Parietal lobe (tissue), 2 donors: ENCODE results near the gene UPK3BL1. TPM values are rescaled to one million over a fixed set of nuclear protein-coding genes. Genes with fewer than 3 reads are reported as not detected.

Experiments used
- small RNA-seq: library from RNA; depleted of rRNA; stranded (forward); fragments of <200 nt; gene quantifications from one replicate; pipeline ENCODE3, GENCODE V24; 2014; ENCODE audit warnings: low replicate concordance
- total RNA-seq: library from RNA; depleted of rRNA; stranded (reverse); fragments of >200 nt; gene quantifications from one replicate; pipeline ENCODE4 v1.2.3, GENCODE V29; 2014

Gene UPK3BL1
- 25.4 TPM for total RNA-seq

DNA sequence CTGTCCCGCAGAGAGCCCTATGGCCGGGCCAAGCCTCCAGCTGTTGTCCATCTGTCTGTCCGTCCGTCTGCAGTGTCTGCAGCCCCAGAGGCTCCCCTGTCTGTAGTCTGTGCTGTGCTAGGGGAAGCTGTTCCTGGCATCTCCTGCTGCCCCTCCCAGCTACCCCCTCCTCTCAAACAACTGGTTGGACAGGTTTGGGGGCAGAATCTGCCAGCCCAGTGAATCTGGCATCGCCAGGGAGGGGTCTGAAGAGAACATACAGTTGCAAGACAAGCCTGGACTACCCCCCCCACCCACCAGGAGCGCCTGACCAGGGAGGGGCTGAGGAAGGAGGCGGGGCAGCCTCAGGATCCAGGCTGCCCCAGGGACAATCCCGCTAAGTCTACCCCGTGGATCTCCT is at the start of gene UPK3BL1:
Gene UPK3BL1 (minus strand): TSS at position 101 of the 400 bp plus-strand sequence. CDS start 50 bp downstream, at position 51.

GRCh38 chr7:102671166-102671955 is 28.8 kb upstream of the UPK3BL1 start, which contains the start of gene POLR2J2:
TSS of gene POLR2J2 (minus strand) at chr7:102671663. CDS start at chr7:102671601, 62 bp downstream.

GRCh38 chr7:102649924-102650323 is 7.3 kb upstream of the UPK3BL1 start, which contains the start of gene SPDYE2B:
TSS of gene SPDYE2B (plus strand) at chr7:102650319. CDS start at chr7:102652349, 2,030 bp downstream.

GRCh38 chr7:102616507-102617125 is 26.0 kb downstream of the UPK3BL1 start, which contains the start of gene RASA4:
TSS of gene RASA4 (minus strand) at chr7:102616756. CDS start at chr7:102616689, 67 bp downstream.

Small RNA genes within 50 kb of the gene (small RNA-seq; reads per million reads assigned to genes)
- not detected for gene AC105052.3
- not detected for gene UPK3BL1

Other genes with a start within 250 kb of the UPK3BL1 start
- 24.4 TPM for gene PRKRIP1, start 246.4 kb downstream of the UPK3BL1 start, total RNA-seq
- gene ORAI2, start 209.2 kb downstream of the UPK3BL1 start, total RNA-seq = 27.5 TPM
- gene ALKBH4, start 177.9 kb downstream of the UPK3BL1 start, total RNA-seq = 16.3 TPM
- 45.4 TPM for gene LRWD1, start 177.8 kb downstream of the UPK3BL1 start, total RNA-seq
- 14.1 TPM for gene POLR2J, start 163.9 kb downstream of the UPK3BL1 start, total RNA-seq
- gene RASA4B, start 125.0 kb downstream of the UPK3BL1 start, total RNA-seq = 19.4 TPM
- 10.3 TPM for gene UPK3BL2, start 99.1 kb downstream of the UPK3BL1 start, total RNA-seq
- not detected for gene SPDYE2, start 91.6 kb downstream of the UPK3BL1 start, total RNA-seq
- 90.1 TPM for gene POLR2J3, start 70.2 kb downstream of the UPK3BL1 start, total RNA-seq
- gene RASA4, start 26.0 kb downstream of the UPK3BL1 start, total RNA-seq = 77.0 TPM
- gene SPDYE2B, start 7.5 kb upstream of the UPK3BL1 start, total RNA-seq = not detected
- 15.3 TPM for gene POLR2J2, start 28.9 kb upstream of the UPK3BL1 start, total RNA-seq
- 27.2 TPM for gene FAM185A, start 106.2 kb upstream of the UPK3BL1 start, total RNA-seq